ENCODE data around the gene MCAM.
A peak's percentile ranks its signal among the peaks of the same experiment; 100 is the strongest.

Gene MCAM

GRCh38 chr11:119329320-119329719, 12.4 kb upstream of the MCAM start:
- no peak for DNase-seq

GRCh38 chr11:119324189-119324588, 7.3 kb upstream of the MCAM start:
- DNase-seq, result no peak

- DNase-seq, result peak; percentile 87
Measured at GRCh38 chr11:119323532-119324033, 6.7 kb upstream of the MCAM start.

GRCh38 chr11:119322921-119323531, 6.1 kb upstream of the MCAM start:
- DNase-seq, result no peak

- DNase-seq, result no peak
Measured at GRCh38 chr11:119322360-119322739, 5.4 kb upstream of the MCAM start.

GRCh38 chr11:119320776-119321524, 4.0 kb upstream of the MCAM start:
- peak; percentile 73 for DNase-seq

- no peak for DNase-seq
Measured at GRCh38 chr11:119320240-119320775, 3.4 kb upstream of the MCAM start.

GRCh38 chr11:119319700-119320239, 2.8 kb upstream of the MCAM start:
- no peak for DNase-seq

- no peak for DNase-seq
Measured at GRCh38 chr11:119319136-119319699, 2.3 kb upstream of the MCAM start.

GRCh38 chr11:119318240-119319135, 1.6 kb upstream of the MCAM start:
- DNase-seq, result no peak

- DNase-seq, result no peak
Measured at GRCh38 chr11:119317592-119318239, 786 bp upstream of the MCAM start.

GRCh38 chr11:119316016-119316728, 758 bp downstream of the MCAM start:
- DNase-seq, result no peak

- DNase-seq, result peak; percentile 67
Measured at GRCh38 chr11:119315131-119316015, 1.6 kb downstream of the MCAM start.

- no peak for DNase-seq
Measured at GRCh38 chr11:119314726-119315125, 2.2 kb downstream of the MCAM start.

GRCh38 chr11:119310682-119311052, 6.3 kb downstream of the MCAM start:
- DNase-seq, result no peak

GRCh38 chr11:119309953-119310681, 6.8 kb downstream of the MCAM start:
- no peak for DNase-seq

- DNase-seq, result no peak
Measured at GRCh38 chr11:119309411-119309810, 7.5 kb downstream of the MCAM start.

GRCh38 chr11:119307974-119308373, 9.0 kb downstream of the MCAM start:
- no peak for DNase-seq

GRCh38 chr11:119307219-119307618, 9.7 kb downstream of the MCAM start:
- no peak for DNase-seq

Measured in stimulated activated CD4-positive, alpha-beta T cell treated with anti-CD3 and anti-CD28 coated beads, Interleukin-15, amount 100 ng/mL, for 24 hours (primary cell).